GM12872 (cell line): Measurements from ENCODE around the gene SYNPR.

Experiments
- CTCF ChIP-seq: IDR thresholded peaks from 3 replicates; pipeline ENCODE4 v1.5.1; 2011; ENCODE audit warnings: low read depth, mild to moderate bottlenecking, low read length, moderate library complexity; ENCODE audit not compliant: insufficient read depth

Gene SYNPR

GRCh38 chr3:63482341-63482740 is 204.2 kb downstream of the SYNPR start:
- no peak for TF ChIP-seq CTCF

GRCh38 chr3:63492464-63492863 is 214.4 kb downstream of the SYNPR start:
- no peak for TF ChIP-seq CTCF

GRCh38 chr3:63493101-63493500 is 215.0 kb downstream of the SYNPR start:
- no peak for TF ChIP-seq CTCF

- no peak for TF ChIP-seq CTCF
These were observed 216.5 kb downstream of the SYNPR start for GRCh38 chr3:63494646-63495045.

GRCh38 chr3:63497641-63498040 is 219.5 kb downstream of the SYNPR start:
- no peak for TF ChIP-seq CTCF

- no peak for TF ChIP-seq CTCF
These were observed 222.1 kb downstream of the SYNPR start for GRCh38 chr3:63500196-63500595.

GRCh38 chr3:63508305-63508704 is 230.2 kb downstream of the SYNPR start:
- no peak for TF ChIP-seq CTCF

GRCh38 chr3:63508771-63509170 is 230.7 kb downstream of the SYNPR start:
- TF ChIP-seq CTCF, result no peak
